NCI-H82 (cell line): ENCODE data around the gene C11orf68.

Experiments used
- DNase-seq: peaks from one replicate; lab custom pipeline; 2025; lab: John Stamatoyannopoulos, UW

C11orf68 gene

GRCh38 chr11:65944191-65944590 lies 25.3 kb upstream of the C11orf68 start:
- DNase-seq: no peak

DNA sequence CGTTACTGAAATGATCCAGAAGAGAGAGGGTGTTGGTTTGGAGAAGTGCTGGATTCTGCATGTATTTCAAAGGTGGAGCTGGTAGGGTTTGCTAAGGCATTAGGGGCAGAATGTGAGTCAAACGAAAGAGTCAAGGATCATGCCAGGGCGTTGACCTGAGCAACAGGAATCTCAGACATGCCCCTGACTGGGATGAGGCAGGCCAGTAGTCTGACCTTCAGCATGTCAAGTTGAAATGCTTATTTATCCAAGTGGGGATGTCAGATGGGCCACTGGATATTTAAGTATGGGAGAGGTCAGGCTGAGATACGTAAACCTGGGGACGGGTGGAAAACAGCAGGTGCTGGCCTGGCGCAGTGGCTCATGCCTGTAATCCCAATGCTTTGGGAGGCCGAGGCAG lies 23.7 kb upstream of the C11orf68 start:
- no peak for DNase-seq

- DNase-seq: no peak
These were observed 23.0 kb upstream of the C11orf68 start for GRCh38 chr11:65941720-65942310.

DNA sequence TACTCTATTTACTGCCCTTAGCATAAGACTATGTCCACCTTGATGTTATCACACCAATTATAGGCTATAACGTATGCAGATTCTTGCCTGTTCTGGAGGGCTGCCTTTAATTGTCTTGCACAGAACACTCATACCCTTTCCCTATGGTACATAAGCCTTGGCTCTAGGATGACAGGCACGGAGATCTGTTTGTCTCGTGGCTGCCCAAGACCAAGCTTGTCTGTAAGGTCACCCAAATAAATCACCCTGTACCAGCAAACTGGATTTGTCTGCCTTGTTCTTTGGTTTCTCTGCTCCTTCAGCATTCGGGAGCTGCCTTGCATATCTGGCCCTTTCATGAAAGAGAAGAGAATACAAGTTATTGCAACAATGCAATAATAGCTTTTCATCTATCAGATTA lies 18.9 kb upstream of the C11orf68 start:
- DNase-seq: no peak

- no peak for DNase-seq
These were observed 15.2 kb upstream of the C11orf68 start for GRCh38 chr11:65934014-65934413.

GRCh38 chr11:65932558-65932919 lies 13.7 kb upstream of the C11orf68 start:
- DNase-seq: peak; percentile 64

GRCh38 chr11:65931773-65932557 lies 13.1 kb upstream of the C11orf68 start:
- no peak for DNase-seq

GRCh38 chr11:65928667-65929066 lies 9.8 kb upstream of the C11orf68 start:
- no peak for DNase-seq

DNA sequence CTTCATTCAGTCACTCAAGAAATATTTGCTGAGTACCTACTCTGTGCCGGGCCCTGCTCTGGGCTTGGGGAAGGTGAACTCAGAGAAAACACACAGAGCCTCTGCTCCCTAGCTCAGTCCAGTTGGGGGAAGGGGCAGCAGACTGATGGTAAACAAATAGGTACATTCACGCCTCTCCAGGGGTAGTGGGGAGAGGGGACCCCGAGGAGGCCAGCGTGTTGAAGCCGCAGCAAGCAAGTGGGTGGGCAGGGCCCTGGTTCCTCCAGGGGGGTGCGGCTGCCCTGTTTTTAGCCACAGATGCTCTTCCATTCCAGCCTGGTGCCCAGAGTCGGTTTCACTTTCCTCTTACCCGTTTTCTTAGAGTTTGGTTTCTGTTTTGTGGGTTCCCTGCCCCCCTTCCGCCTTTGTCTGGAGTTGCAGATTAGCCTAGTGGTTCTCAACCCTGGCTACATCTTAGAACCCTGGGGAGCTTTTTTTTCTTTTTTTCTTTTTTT lies 9.1 kb upstream of the C11orf68 start:
- DNase-seq: no peak

DNA sequence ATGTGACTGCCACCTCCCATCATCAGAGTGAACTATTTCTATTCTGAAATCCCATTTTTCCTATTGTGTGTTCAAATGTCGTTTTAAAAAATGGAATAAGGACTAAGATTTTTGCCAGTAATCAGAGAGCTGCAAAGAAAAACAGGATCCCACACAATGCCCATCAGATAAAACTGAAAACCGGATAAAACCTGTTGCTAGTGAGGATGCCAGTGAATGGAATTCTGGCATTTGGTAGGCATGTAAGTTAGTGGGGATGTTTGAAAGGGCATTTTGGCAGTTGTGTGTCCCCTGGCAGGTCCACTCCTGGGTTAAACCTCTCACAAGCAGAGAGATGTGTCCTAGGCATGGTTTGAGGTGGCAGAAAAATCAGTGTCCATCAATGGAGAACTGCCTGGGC lies 6.5 kb upstream of the C11orf68 start:
- no peak for DNase-seq

DNA sequence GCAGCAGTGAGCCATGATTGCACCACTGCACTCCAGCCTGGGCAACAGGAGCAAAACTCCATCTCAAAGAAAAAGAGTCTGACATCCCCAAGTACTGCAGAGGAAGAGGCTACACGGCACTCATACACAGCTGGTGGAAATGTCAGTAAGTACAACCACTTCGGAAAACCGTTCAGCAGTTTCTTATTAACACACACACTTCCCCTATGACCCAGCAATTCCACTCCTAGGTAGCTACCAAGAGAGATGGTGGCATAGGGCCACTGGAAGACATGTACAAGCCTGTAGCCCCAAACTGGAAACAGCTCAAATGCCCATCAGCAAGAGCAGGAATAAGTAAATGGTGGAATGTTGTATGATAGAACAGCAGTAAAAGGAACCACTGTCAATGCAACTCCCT lies 3.7 kb upstream of the C11orf68 start:
- no peak for DNase-seq

GRCh38 chr11:65921876-65922275 lies 3.0 kb upstream of the C11orf68 start:
- no peak for DNase-seq

DNA sequence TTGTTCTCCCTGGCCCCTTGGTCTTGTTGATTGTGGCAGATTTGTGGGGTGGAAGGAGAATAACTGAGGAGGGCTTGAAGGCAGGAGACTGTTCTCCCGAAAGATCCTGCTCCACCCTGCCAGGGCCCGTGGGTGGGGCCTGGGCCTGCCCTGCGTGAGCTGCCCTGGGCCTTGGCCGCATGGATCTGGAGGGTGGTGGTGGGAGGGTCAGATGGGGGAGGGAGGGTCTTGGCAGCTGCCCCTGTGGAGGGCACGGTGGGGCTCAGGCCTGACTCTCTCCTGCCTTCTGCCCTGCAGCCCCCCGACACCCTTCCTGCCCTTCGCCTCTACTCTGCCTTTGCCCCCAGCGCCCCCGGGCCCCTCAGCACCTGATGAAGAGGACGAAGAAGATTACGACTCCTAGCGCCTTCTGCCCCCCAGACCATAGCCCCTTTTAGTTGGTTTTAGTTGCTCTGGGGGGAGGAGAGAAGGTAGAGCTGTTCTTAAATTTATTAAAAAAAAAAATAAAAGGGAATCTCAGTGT lies 2.2 kb upstream of the C11orf68 start:
- no peak for DNase-seq

DNA sequence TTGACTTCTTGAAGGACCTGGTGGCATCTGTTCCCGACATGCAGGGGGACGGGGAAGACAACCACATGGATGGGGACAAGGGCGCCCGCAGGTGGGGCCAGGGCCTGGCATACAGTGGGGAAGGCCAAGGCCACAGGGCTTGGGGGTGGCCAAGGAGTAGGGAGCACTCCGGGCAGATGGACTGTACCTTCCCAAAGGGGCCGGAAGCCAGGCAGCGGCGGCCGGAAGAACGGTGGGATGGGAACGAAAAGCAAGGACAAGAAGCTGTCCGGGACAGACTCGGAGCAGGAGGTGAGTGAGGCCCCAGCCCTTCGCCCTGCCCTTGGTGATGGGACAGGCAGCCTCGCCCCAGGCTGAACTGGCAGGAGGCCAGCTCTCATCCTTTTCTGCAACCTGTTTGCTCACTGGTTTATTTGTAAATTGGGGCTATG lies 1.5 kb upstream of the C11orf68 start:
- DNase-seq: no peak

DNA sequence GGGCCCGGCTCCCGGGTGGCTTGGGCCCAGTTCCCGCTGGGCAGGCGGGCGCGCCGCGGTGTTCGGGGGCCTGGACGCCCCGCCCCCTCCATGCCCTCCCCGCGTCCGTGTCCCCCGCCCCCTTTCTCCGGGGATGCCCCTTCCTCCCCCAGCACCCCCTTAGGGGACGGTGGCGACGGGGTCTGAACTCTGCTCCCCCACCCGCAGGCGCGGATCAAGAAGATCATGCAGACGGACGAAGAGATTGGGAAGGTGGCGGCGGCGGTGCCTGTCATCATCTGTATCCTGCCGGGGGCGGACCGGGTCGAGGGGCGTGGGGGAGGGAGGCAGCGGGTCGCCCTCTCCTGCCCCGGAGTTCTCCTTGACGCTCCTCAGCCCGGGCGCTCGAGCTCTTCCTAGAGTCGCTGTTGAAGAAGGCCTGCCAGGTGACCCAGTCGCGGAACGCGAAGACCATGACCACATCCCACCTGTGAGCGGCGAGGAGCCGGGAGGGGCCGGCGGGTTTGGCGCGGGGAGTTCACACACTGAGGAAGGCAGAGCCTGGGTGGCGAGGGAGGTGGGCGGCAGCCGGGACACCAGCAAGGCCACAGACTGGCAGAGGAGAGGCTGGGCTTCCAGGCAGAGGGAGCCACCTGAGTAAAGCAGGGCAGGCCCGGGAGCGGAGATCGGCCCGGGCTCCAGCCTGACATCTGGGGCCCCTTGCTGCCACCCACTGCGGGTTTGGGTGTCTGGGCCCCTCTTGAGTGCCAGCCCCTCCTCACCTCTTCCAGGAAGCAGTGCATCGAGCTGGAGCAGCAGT lies 910 bp upstream of the C11orf68 start:
- DNase-seq: peak; percentile 62

DNA sequence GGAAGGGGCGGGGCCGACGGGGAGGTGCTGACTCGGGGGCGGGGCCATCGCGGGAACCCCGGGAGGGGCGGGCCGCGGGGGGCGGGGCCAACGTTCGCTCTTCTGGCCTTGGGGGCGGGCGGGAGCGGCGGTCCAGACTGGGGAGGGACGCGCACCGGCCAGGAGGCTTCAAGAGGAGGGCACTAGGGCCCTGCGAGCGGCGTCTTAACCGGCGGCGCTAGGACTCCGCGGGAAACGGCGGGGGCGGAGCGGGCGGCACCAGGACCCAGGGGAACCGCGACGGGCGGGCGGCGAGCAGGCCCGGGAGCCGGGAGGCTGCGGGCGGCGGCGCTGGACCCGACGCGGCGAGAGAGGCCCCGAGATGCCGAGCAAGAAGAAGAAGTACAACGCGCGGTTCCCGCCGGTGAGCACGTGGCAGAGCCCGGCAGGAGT lies 295 bp upstream of the C11orf68 start, which contains the start of gene DRAP1:
TSS of gene DRAP1 (plus strand) at position 286 of the 432 bp plus-strand sequence. CDS start at position 362, 76 bp downstream.
- DNase-seq: peak; percentile 98

DNA sequence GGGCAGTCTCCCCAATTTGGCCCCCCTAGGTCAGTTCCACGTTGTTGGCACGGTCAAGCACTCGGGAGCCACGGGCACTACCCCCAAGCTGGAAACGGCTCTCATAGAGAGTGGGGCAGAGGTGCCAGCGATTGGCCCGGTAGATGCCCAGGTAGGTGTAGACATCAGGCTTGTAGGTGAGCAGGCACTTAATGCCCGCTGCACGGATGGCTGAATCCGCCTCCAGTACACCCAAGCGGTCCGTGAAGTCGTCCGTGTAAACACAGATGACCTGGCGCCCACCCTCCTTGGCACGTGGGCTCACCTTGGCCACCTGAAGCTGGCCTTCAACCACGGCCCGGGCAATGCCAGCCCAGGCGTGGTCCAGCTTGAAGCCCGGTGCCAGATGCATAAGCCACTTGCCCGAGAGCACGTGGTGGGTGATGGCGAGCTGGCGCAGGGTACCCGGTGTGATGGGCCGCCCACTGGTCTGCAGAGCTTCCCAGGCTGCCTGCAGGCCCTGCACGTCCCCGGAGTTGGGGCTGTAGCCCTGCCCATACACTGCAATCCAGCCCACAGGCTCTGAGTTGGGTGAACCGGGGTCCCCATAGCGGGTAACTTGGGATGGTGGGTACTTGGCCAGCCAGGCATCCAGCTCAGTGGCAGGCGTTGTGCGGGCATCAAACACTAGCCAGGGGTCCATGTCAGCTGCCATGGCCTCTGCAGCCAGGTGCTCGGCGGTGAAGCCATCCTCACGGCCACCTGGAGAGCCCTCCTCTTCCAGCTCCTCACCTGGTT lies 1.2 kb downstream of the C11orf68 start:
- no peak for DNase-seq

GRCh38 chr11:65917077-65917433 lies 1.8 kb downstream of the C11orf68 start:
- no peak for DNase-seq

DNA sequence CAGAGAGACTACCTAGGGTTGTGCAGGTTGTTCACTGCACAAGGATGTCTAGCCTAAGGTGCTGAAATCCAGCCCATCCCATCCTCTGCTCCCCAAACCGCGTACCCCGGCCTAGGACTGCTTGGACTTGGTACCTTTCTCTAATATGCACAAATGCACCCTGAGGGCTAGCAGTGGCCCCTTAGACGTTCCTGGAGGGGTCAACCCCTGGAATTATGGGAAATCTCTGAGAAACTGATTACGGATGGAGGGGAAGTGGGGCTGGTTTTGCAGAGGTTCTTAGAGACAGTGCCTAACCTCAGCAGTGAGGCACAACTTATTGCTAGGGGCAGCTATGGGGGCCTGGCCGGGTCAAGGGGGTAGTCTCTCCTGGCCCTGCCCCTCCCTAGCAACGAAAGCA lies 2.5 kb downstream of the C11orf68 start:
- no peak for DNase-seq

- DNase-seq: no peak
These were observed 3.0 kb downstream of the C11orf68 start for GRCh38 chr11:65915821-65916251.

DNA sequence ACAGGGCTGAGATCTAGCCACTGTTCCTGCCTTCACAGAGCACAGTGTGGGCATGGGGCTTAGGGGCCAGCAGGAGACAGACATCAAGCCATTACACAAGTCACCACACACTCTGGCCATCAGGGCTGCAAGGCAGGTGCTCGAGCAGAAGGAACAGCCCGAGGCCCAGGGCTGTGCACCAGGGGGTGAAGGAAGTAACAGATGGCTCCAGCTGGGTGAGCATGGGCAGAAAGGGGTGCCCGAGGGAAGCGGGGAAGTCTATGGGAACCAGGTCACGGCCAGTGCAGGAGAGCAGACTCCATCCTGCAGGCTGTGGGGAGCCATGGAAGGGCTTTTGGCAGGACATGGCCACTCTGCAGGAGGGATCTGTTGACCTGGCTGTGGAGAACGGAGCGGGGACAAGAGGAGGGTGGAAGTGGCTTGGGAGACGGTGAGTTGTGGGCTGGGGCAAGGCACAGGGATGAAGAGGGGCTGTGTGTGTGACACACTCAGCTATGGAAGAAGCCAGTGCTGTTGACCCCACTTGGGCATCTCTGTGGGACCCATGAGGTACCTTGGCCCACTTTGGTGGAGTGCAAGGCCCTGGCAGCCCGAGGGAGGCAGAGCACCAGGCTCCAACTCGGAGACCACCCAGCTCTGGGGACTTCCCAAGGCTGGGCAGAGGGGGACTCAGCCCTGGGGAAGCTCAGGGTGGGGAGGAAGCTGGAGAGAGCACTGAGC lies 3.6 kb downstream of the C11orf68 start:
- DNase-seq: no peak
